H1 (cell line): ENCODE results near the gene ASPRV1.

Experiments
- CBX5 ChIP-seq: fragments of 300-800, 300-1000 bp; sonication (generic); IDR thresholded peaks from 2 replicates; pipeline ENCODE4 v1.7.1; 2016; ENCODE audit warnings: antibody characterized with exemption, low read length, low read depth
- CHD2 ChIP-seq: IDR thresholded peaks from 2 replicates; pipeline ENCODE4 v1.6.1; 2012; ENCODE audit warnings: low read length, improper control_type of control experiment
- CTCF ChIP-seq, 3 experiments: IDR thresholded peaks; 1 replicate in 2 of 3; 2 replicates in 1 of 3; pipeline versions ENCODE4 v1.5.1 to v1.6.1; 2011; ENCODE audit warnings: low read length in 3 of 3, mild to moderate bottlenecking in 3 of 3, inconsistent platforms in 2 of 3, low read depth in 1 of 3, moderate library complexity in 1 of 3; ENCODE audit not compliant: insufficient read depth in 1 of 3; ENCODE audit errors: control extremely low read depth in 1 of 3
- EP300 ChIP-seq, 2 experiments: IDR thresholded peaks; 1 replicate in 1 of 2; 2 replicates in 1 of 2; pipeline ENCODE4 v1.6.1; 2011 to 2012; ENCODE audit warnings: low read depth in 2 of 2, low read length in 2 of 2, mild to moderate bottlenecking in 2 of 2, borderline replicate concordance in 1 of 2, inconsistent platforms in 1 of 2, moderate library complexity in 1 of 2
- POLR2A ChIP-seq, 2 experiments: IDR thresholded peaks; 1 replicate in 1 of 2; 2 replicates in 1 of 2; pipeline ENCODE4 v1.6.1; 2011; ENCODE audit warnings: low read depth in 2 of 2, low read length in 2 of 2, mild to moderate bottlenecking in 2 of 2; ENCODE audit errors: control extremely low read depth in 1 of 2
- POLR2AphosphoS5 ChIP-seq: IDR thresholded peaks from 2 replicates; pipeline ENCODE4 v1.6.1; 2011; ENCODE audit warnings: low read depth, low read length
- POU5F1 ChIP-seq: IDR thresholded peaks from 2 replicates; pipeline ENCODE4 v1.6.1; 2011; ENCODE audit warnings: low read depth, mild to moderate bottlenecking, low read length, moderate library complexity
- RBBP5 ChIP-seq: IDR thresholded peaks from 2 replicates; pipeline ENCODE4 v1.7.1; 2012; ENCODE audit warnings: low read depth, mild to moderate bottlenecking, inconsistent platforms, low read length, moderate library complexity, borderline replicate concordance
- TAF1 ChIP-seq: IDR thresholded peaks from 2 replicates; pipeline ENCODE4 v1.6.1; 2011; ENCODE audit warnings: mild to moderate bottlenecking, low read depth, low read length

- TF ChIP-seq POLR2A (IDR thresholded peaks at IDR 0.05; ENCODE audit: control extremely low read depth in 1 of 2, low read depth in 2 of 2, low read length in 2 of 2) (no peak), POU5F1 (no peak), CTCF (IDR thresholded peaks at IDR 0.05; ENCODE audit: control extremely low read depth in 1 of 3, insufficient read depth in 1 of 3, low read depth in 1 of 3, low read length in 3 of 3) (no peak), EP300 (IDR thresholded peaks at IDR 0.05; ENCODE audit: borderline replicate concordance in 1 of 2, low read depth in 2 of 2, low read length in 2 of 2) (no peak), CBX5 (no peak), TAF1 (no peak), POLR2AphosphoS5 (no peak), CHD2 (no peak), RBBP5 (no peak)
Measured at GRCh38 chr2:69983392-69983966, 22.0 kb upstream of the ASPRV1 start.
